IPS DF 4.7 (cell line): Measurements from ENCODE around the gene BABAM2.
"Not testable (repeated sequence)": the region's sequence is repeated elsewhere in the genome, so short reads cannot be mapped to it uniquely, and the experiment has no call there.

ENCODE experiments used
- DNase-seq: peaks from one replicate; pipeline ENCODE4 v3.0.0-alpha.2; 2013; ENCODE audit warnings: low spot score; ENCODE audit errors: extremely low read depth

Gene BABAM2

DNA sequence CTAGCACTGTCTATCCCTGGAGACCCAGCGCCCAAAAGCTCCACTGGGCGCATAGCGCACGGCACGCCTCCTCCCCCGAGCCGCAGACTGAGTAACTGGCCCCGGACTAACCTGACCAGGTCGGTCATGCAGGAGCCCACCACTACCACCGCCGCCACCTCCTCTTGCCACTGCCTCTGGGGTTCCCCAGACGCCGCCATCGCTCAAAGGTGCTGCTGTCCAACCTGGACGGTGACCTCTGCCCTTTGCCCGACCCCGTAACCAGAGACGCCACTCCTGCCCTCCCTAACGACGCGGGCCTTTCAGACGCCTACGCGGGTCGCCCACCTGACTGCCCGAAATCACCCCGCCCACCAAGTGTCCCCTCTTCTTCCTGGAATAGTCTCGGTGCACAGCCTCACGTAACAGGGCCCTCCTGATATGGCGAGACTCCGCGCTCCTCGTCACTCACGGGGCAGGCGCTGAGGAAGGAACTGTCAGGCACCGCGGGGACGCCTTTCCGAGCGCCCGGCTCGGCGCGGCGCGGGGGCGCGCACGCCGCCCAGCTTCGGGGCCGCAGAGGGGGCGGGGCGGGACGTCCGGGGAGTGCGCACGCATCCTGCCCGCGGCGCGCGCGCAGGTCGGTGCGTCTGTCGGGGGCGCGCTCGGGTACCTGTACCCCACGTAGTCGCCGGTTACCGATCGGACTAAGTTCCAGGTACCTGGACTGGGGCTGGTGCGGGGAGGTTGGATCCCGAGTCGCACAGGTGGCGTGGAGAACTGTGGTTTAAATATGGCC, at the start of gene BABAM2, which contains the start of gene RBKS:
Gene BABAM2 (plus strand): TSS at position 584 of the 778 bp plus-strand sequence. CDS start 3,828 bp downstream, outside the sequence.
Gene RBKS (minus strand): TSS at position 242 of the 778 bp plus-strand sequence. CDS start 42 bp downstream, at position 200.
- peak; percentile 38 for DNase-seq

DNA sequence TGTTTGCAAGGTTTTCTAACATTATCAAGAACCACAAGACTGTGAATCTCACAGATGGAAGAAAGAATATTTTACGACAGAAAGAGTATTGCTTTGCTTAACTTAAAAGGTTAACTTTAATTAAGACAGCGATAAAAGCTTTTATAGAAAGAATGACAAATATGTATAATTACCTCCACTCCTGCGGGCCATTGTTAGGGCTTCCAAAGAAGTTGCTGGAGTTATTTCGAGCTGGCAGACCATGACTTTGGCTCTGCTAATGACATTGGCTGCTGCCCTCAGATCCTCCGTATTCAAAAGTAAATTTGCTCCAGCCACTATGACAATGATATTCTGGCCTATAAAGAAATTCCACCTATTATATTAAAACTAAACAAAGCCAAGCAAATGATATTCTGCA, 47.6 kb upstream of the BABAM2 start:
- DNase-seq, result no peak

DNA sequence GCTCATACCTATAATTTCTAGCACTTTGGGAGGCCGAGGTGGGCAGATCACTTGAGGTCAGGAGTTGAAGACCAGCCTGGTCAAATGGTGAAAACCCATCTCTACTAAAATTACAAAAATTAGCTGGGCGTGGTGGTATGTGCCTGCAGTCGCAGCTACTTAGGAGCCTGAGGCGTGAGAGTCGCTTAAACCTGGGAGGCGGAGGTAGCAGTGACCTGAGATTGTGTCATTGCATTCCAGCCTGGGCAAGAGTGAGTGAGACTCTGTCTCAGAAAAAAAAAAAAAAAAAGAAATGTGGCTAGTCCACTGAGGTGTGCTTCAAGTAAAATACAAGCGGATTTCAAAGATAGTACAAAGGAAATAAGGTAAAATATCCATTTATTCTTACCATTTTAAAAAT, 46.5 kb upstream of the BABAM2 start:
- DNase-seq, result no peak

DNA sequence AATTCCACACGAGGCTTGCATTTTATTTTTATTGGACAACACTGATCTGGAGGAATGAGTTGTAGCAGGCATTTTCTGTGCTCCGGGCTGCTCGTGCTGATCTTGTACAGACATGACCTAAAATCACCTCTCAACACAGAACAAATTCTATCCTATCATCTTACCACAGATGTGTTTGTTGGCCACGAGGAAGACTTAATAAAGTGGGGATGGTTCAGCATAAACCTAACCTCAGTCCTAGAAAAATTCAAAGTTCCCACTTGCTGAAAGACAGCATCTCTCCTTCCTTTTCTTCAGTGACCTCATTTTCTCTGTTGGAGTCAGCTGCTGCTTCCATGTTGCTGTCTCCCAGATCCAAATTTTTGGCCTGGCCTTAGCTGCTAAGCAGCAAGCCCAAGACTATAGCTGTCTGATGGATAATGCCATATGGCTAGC, 45.7 kb upstream of the BABAM2 start:
- DNase-seq, result no peak

DNA sequence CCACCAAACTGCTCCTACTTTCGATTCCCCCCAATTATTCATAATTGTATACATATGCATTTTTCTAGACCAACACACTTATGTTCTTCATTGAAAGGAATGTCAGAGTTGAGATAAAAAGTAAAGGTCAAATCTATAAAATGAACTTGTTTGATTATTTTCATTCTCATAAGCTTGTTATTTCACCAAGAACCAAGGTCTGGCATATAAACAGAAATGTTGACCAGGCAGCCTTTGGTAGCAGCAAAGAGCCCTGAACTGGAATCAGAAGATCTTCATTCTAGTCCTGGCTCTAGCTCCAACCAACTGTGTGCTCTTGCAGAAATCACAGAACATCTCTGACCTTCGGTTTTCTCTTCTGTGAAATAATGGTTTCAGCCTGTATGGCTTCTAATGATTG, 43.2 kb upstream of the BABAM2 start:
- no peak for DNase-seq

DNA sequence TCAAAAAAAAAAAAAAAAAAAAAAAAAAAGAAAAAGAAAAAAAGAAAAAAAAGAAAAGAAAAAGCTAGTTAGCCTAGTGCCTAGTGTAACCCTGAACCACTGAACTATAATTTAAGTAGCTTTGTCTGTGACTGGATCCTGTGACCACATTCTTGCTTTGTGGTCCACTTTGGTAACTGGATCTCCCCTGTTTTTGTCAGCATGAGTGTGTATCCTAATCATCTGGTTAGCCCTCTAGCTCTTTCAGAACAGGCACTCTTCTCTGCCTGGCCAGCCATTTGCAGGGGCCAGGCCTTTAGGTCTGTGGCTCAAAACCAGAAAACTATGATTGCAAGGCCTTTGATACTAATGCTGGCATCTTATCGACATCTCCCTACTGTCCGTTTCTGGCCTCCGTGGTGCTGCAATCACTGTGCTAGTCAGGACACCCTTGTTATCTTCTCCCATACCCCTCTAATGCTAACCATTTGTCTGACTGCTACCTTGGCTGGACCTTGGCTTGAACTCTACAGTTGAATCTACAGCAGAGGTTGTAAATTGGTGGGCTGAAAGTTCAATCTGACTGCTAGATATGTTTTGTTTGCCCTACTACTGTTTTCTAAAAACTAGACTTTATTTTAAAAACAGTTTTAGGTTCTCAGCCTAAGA, 40.8 kb upstream of the BABAM2 start:
- no peak for DNase-seq

DNA sequence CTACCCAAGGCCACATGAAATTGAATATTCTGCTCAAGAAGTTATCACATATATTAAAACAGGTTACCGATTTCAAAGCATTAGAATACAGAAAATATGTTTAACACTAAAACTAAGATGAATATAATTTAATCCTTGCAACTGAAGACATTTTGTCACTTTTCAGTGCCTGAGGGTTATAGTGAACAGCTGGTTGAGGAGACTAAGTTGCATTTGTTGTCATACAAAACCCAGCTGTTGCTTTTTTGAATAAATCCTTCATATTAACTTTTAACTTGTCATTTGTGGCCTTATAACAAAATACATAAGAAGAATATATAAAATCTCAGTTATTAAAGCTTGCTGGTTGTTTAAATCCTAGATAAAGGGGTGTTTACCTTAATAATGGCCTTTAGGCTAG, 37.8 kb upstream of the BABAM2 start:
- no peak for DNase-seq

DNA sequence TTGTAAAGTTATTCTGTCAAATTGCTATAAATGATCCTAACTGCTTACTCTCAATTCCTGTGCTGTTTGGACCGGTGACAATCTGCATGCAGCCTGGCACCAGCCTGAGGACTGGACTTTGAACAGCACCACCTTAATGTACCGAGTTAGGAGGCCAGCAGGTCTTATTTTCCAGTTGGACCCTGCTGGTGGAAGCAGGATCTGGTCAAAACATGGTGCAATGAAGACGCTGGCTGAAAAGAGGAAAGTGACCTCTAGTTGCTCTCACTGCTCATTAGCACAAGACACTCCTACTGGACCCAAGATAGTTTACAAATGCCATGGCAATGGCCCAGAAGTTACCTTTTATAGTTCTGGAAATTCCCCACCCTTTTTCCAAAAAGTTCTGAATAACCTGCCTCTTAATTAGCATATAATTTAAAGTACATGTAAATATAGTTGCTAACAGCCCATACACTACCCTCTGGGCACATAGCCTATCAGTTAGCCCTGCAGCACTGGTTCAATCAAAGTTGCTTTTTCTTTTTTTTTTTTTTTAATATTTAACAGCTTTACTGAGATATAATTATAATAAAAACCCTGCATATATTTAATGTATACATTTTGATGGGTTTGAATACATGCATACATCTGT, 36.2 kb upstream of the BABAM2 start:
- DNase-seq, result no peak

DNA sequence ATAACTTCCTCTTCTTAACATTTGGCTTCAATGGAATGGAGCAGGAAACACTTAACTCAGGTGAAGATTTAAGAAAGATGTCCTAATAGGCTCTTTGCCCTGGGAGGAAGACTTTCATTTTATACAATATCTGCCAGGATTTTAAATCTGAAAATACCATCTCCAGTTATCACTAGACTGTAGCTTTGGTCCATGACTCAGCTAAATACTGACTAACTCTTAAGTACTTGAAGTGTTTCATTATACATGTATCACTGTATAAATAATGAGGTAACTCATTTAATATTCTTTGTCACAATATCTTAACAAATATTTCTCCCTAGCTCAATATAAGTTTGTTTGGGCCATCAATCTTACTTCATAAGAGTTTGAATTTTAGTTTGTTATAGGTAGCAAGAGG, 35.1 kb upstream of the BABAM2 start:
- no peak for DNase-seq

DNA sequence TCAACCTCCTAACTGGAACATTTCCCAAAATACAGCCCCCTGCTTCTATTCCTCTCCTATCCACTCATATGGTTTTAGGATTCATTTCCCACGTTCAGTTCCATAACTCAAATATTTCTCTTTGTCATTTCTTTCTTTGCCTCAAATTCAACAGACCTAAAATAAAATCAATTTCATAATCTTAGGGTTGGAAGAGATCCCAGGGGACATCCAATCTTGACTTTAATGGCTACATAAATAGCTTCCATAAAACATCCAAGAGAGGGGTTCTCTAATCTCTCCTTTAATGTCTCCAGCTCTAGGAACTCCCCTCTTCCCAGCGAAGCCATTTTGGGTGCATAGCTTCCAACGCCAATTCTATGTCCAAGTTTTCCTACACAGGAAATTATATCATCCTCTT, 34.1 kb upstream of the BABAM2 start:
- DNase-seq, result no peak

DNA sequence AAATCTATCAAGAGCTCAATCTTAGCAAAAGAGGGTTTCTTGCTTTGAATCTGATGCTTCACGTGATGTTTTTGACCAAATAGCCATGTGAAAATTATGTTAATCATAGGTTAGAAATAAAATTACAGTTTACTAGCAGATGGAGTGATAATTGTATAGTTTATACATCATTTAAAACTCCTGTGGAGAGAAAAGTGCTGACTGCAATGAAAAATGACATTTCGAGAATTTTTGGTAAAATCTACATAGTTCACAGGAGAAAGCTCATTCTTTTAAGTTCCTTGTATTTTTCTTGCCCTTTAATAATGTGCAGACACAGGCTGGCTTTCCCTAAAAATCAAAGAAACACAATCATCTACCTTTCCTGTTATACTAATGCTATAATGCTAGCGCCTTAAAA, 33.6 kb upstream of the BABAM2 start:
- no peak for DNase-seq

DNA sequence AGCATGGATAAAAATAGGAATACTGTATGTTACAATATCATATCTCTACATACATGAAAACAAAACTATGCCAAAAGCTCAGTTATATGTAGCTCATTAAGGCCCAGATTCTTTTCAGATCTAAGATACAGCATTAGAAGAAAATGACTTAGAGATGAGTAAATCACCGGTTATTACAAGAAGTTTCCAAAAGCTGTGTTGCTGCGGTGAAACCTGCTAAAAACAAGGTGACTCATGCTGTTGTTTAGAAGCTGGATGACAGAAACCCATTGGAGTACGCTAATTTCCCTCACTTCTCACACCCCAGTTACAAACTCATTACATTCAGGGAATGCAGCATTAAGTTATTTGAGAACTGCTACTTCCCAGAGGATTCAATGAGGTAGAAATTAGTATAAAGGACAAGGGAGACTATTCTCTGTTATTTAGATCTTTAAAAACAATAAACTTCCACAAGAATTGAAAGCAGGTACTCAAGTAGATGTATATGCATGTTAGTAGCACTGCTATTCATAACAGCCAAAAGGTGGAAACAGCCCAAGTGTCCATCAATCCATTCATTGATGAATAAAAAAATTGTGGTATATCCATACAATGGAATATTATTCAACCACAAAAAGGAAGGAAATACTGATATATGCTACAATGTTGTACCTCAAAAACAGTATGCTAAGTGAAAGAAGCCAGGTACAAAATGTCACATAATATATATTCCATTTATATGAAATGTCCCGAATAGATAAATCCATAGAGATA, 32.9 kb upstream of the BABAM2 start:
- DNase-seq, result no peak

DNA sequence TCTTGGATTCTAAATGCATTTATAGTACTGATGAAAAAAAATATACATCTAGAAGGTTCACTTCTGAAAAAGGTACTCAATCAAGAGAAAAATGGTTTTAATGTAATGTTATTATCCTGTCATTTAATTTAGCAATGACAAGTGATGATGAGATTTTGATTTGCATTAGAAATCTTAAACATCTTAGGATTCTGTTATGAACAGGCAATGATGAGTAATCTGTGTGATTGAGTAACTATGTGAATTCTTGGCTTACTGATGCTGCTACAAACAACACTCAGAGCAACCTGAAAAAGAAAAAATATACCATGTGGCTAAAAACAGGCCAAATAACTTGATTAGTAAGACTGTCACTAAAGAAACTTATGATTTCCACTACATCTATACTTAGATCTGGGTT, 30.4 kb upstream of the BABAM2 start:
- no peak for DNase-seq

DNA sequence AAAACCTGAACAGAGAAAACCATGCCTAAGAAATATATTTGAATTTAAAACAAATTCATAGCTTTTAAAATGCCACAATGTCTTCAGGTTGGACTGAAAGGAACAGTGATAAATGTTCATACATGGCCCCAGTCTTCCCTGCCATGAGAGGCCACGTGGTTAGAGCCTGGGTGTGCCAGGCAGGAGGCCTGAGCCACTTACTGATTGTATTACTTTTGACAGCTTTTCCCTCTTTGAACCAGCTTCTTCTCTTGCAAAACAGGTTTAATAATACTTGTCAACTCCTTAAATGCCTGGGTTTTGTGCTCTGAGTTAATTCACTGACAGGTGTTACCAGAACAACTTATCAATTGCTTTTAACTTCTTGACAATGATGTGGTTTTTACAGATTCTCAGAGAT, 27.4 kb upstream of the BABAM2 start:
- no peak for DNase-seq

DNA sequence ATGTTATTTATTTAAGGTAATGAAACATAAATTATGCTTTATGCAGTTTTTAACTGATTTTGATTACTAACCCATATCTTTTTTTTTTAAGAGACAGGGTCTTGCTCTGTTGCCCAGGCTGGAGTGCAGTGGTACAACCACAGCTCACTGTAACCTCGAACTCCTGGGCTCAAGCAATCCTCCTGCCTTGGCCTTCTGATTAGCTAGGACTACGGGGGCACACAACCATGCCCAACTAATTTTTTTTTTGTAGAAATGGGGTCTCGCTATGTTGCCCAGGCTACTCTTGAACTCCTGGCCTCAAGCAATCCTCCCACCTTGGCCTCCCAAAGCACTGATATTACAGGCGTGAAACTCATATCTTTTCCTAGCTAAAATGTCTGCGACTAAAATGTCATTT, 26.6 kb upstream of the BABAM2 start:
- not testable (repeated sequence) for DNase-seq

DNA sequence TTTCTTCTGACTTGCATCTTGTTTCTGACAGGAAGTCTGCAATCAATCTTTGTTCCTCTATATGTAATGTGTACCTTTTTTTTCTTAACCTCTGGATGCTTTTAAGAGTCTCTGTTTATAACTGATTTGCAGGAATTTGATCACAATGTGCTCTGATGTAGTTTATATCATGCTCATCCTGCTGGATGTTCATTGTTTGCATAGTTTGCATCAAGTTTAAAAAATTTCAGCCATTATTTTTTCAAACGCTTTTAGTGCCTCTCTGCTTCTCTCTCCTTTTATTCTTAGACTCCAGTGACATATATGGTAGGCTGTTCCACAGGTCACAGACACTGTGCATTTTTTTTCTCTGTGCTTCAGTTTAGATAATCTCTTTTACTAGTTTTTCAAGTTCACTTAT, 24.3 kb upstream of the BABAM2 start:
- DNase-seq, result no peak

DNA sequence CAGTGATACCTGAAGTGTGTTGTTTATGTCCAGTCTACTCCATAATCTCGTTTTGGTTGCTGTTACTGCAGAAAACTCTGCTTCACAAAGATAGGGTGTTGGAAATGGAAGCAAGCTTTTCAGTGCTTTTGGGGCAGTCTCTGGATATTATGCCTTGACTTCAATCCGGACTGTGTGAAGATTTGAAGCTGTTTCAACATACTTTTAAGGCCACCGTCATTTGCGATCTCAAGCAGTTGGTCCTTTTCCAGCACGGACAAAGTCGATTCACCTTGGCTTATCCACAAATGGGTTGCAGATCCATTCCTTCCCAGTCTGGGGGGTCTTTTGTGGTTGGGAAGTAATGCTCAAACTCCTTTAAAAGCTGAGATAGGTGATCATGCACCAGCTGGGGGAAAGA, 20.8 kb upstream of the BABAM2 start:
- no peak for DNase-seq

DNA sequence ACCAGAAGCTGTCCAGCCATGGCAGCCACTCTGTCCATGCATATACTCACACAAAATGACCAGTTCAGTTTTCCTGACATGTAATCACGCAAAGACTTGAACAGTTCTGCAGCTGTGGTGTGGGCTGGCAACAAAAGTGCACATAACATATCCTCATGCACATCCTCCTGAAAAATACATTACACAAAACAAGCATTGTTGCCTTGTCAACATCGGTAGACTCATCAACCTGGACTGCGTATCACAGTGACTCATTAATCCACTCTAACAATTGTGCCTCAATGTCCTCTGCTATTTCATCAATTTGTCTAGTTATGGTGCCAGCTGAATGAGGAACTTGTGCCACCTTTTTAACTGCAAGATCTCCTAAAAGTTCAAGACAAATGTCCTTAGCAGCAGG, 19.8 kb upstream of the BABAM2 start:
- no peak for DNase-seq

DNA sequence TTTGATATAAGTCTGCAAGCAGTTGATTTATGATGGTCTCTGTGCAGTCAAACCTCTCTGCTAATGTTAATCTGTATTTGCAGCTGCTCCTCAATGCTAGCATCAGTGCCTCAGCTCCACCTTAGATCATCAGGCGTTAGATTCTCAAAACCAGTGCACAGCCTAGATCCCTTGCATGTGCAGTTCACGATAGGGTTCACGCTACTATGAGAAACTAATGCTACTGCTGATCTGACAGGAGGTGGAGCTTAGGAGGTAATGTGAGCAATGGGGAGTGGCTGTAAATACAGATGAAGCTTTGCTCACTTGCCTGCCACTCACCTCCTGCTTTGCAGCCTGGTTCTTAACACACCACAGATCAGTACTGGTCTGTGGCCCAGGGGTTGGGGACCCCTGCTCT, 18.7 kb upstream of the BABAM2 start:
- no peak for DNase-seq

DNA sequence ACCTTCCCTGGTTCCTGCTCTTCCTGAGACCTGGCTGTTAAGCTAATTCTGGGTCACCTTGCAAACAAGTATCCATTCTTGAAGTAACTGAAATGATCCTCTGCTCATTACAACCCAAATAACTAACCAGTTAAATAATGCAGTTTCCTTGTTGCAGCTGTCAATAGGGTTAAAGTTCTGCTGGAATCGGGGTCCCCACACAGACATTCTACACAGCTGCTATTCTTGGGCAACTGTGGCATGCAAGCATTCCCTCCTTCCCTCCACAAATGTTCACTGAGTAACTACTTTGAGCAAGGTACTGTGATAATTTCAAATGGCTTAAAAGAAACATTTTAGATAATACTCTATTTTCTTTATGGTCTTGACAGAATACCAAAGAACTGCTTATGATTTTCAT, 17.4 kb upstream of the BABAM2 start:
- DNase-seq, result no peak

DNA sequence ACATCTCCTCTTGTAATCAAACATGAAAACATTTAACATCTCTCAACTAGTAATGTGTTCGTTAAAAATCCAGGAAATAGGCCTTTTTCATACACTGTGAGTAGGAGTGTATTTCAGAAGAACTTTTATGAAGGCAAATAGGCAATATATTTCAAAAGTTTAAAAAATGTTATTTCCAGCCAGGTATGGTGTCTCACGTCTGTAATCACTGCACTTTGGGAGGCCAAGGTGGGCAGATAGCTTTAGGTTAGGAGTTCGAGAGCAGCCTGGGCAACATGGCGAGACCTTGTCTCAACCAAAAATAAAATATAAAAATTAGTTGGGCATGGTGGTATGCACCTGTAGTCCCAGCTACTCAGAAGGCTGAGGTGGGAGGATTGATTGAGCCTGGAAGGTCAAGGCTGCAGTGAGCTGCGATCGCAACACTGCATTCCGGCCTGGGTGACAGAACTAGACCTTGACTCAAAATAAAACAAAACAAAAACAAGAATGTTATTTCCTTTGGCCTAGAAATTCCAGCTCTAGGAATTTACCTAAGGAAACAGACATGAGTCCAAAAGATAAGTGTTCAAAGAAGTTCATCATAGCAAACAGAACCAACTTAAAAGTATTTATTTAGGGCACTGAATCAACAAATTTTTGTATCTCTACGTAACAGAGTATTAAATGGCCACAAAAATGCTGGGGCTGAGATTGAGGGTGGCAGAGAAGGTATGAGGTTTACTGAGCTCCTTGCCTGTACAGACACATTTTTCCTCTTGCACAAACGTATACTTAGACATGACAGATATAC, 15.2 kb upstream of the BABAM2 start:
- no peak for DNase-seq
